AG04449 (cell line): ENCODE measurements around the gene SCN3B.

ENCODE experiments used
- CTCF ChIA-PET: fragments of 350-600 bp; formaldehyde crosslinking; extraction: SDS; loops from one replicate; lab custom pipeline; 2021; ENCODE audit warnings: antibody characterized with exemption; lab: Yijun Ruan, JAX
- POLR2A ChIA-PET: fragments of 400-600, 350-600 bp; formaldehyde crosslinking; extraction: SDS; loops from one replicate; lab custom pipeline; 2020; ENCODE audit warnings: antibody characterized with exemption, inconsistent platforms; lab: Yijun Ruan, JAX
- DNase-seq: peaks from one replicate; pipeline ENCODE4 v3.0.0-alpha.2; 2010; ENCODE audit warnings: low read depth, low spot score
- H3K4me3 ChIP-seq: 2 replicates; pipeline ENCODE4 v1.5.1; 2011; ENCODE audit warnings: low read depth, mild to moderate bottlenecking, control low read depth, low read length
- TF ChIP-seq, protein P1 (sequence below): IDR thresholded peaks from one replicate; pipeline ENCODE4 v1.5.1; 2011; ENCODE audit warnings: mild to moderate bottlenecking, moderate library complexity, low read length, control low read depth, inconsistent platforms; ENCODE audit not compliant: insufficient read depth; ENCODE audit errors: missing control alignments

The SCN3B gene

DNA sequence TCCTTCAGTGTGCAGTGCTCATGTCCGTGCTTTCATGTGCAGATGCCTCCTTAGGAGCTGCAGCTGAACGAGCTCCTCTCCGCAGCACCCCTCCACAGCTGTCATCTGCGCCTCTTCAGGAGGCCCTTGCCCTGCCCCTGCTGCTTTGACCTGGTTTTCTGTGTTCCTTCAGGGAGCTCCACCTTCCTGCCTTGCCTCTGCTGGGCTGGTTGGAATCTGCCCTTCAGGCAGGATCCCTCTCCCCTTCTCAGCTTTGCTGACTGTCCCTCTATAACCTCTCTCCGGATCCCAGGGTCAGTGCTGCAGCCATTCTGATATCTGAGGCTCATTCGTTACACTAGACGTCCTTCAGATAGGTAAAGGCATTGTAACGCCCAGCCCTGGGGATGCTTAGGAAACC is 67.9 kb downstream of the SCN3B start:
- POLR2A ChIA-PET: no interaction called here
- TF ChIP-seq, protein P1, sequence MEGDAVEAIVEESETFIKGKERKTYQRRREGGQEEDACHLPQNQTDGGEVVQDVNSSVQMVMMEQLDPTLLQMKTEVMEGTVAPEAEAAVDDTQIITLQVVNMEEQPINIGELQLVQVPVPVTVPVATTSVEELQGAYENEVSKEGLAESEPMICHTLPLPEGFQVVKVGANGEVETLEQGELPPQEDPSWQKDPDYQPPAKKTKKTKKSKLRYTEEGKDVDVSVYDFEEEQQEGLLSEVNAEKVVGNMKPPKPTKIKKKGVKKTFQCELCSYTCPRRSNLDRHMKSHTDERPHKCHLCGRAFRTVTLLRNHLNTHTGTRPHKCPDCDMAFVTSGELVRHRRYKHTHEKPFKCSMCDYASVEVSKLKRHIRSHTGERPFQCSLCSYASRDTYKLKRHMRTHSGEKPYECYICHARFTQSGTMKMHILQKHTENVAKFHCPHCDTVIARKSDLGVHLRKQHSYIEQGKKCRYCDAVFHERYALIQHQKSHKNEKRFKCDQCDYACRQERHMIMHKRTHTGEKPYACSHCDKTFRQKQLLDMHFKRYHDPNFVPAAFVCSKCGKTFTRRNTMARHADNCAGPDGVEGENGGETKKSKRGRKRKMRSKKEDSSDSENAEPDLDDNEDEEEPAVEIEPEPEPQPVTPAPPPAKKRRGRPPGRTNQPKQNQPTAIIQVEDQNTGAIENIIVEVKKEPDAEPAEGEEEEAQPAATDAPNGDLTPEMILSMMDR: no peak
- CTCF ChIA-PET: interaction anchor here (0.8 to 17.3 kb wide), 7 partner anchors 8 to 122 kb away, joined by 3 to 371 read pairs (median 3); no protein-coding TSS in a partner anchor
- no peak overlapping the region for H3K4me3 ChIP-seq
- no peak for DNase-seq

DNA sequence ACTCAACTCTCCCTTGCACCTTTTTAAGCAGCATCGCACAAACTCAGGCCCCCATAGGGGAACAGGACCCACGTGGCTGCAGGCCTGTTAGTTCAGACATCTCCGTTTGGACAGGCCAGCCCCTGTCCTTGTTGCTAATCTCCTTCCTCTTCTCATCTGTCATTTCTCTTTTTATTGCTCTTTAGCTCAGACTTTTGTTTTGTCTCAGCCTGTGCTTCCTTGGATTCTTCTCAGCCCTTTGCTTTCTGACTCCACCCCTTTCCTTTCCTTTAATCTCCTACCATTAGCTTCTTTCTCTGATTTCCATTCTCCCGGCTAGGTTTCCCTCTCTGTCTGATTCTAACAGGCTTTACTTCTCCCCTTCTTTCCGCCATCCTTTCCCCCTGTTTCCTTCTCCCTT is 68.7 kb downstream of the SCN3B start:
- TF ChIP-seq, protein P1: no peak
- CTCF ChIA-PET: interaction anchor here (1.1 to 17.3 kb wide), 6 partner anchors 9 to 122 kb away, joined by 3 to 371 read pairs (median 22); no protein-coding TSS in a partner anchor
- DNase-seq: no peak
- POLR2A ChIA-PET: no interaction called here
- no peak overlapping the region for H3K4me3 ChIP-seq

- POLR2A ChIA-PET: no interaction called here
- CTCF ChIA-PET: interaction anchor here (1.2 to 17.3 kb wide), 4 partner anchors 9 to 123 kb away, joined by 3 to 371 read pairs (median 156); no protein-coding TSS in a partner anchor
- no peak overlapping the region for H3K4me3 ChIP-seq
- DNase-seq: no peak
- TF ChIP-seq, protein P1: no peak
These were observed 69.2 kb downstream of the SCN3B start for GRCh38 chr11:123585206-123585605.

- POLR2A ChIA-PET: no interaction called here
- TF ChIP-seq, protein P1: no peak
- CTCF ChIA-PET: interaction anchor here (4.5 to 17.3 kb wide), 3 partner anchors 8 to 123 kb away, joined by 42 to 371 read pairs (median 271); no protein-coding TSS in a partner anchor
- no peak for DNase-seq
- H3K4me3 ChIP-seq: no peak overlapping the region
These were observed 69.7 kb downstream of the SCN3B start for GRCh38 chr11:123584737-123585136.

DNA sequence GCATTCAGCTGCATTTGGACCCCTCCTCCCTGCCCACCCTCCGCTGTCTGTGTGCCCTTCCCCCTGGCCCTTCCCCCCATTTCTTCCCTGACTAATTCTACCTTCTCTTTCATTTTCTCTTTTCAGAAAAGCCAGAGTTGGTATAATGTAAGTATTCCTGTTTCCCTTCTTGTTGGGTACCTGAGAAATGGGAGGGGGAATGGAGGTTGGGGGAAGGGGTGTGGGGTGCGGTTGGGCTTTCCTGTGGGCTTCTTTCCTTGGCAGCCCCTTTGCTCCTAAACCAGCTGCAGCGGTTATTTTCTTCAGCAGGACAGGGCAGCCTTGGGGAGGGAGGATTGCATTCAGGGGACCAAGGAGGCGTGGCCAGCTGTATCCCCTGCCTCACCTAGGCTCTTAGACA is 70.2 kb downstream of the SCN3B start:
- POLR2A ChIA-PET: no interaction called here
- DNase-seq: no peak

GRCh38 chr11:123582992-123583504 is 71.4 kb downstream of the SCN3B start:
- CTCF ChIA-PET: interaction anchor here (0.7 to 17.3 kb wide), 8 partner anchors 7 to 125 kb away, joined by 3 to 371 read pairs (median 6); no protein-coding TSS in a partner anchor
- DNase-seq: no peak
- POLR2A ChIA-PET: no interaction called here

More for the DNA sequence above, 70.2 kb downstream of the SCN3B start:
- CTCF ChIA-PET: interaction anchor here (1.5 to 17.3 kb wide), 4 partner anchors 8 to 124 kb away, joined by 3 to 371 read pairs (median 156); no protein-coding TSS in a partner anchor
- TF ChIP-seq, protein P1: no peak
- H3K4me3 ChIP-seq: no peak overlapping the region

More at GRCh38 chr11:123582992-123583504, 71.4 kb downstream of the SCN3B start:
- no peak overlapping the region for H3K4me3 ChIP-seq
- TF ChIP-seq, protein P1: no peak
